GM18511 (cell line): ENCODE results near the gene CCDC24.

Source experiments
- ATAC-seq: cut with Tn5 transposase; IDR thresholded peaks from one replicate; pipeline ENCODE4 v1.9.1; 2021; ENCODE audit warnings: mild to moderate bottlenecking, moderate library complexity; ENCODE audit not compliant: unreplicated experiment

The CCDC24 gene

DNA sequence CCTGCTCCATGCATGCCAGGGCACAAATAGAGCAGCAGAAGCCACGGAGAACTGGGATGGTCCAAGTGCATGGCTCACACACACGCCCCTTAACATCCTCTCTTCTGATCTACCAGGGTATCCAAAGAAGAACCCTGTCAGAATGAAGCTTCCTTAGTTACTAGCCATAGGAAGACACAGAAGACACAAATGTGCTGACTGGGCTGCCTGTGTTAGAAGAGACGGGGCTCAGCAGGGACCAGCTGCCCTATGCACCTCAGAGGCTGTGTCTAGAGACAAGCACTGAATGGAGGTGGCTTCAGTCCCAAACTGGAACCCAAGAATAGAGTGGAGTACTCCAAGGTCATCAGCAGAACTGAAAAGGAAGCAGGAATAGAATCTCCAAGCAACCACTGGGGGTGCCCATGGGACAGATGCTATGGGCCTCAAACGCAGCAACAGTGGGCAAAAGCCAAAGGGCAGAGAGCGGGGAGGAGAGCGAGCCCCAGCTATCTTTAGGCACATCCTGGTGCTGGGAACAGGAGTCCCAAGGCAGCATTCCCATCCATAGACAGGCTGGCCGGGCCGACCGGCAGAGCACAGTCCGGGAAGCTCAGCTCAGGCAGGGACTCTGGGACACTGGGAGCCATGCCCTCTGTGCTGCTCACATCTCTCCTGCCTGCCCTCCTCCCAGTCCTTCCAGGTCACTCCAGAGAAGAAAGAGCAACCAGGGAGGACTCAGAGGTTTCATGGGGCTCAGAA is 30.4 kb downstream of the CCDC24 start:
- ATAC-seq: no peak

DNA sequence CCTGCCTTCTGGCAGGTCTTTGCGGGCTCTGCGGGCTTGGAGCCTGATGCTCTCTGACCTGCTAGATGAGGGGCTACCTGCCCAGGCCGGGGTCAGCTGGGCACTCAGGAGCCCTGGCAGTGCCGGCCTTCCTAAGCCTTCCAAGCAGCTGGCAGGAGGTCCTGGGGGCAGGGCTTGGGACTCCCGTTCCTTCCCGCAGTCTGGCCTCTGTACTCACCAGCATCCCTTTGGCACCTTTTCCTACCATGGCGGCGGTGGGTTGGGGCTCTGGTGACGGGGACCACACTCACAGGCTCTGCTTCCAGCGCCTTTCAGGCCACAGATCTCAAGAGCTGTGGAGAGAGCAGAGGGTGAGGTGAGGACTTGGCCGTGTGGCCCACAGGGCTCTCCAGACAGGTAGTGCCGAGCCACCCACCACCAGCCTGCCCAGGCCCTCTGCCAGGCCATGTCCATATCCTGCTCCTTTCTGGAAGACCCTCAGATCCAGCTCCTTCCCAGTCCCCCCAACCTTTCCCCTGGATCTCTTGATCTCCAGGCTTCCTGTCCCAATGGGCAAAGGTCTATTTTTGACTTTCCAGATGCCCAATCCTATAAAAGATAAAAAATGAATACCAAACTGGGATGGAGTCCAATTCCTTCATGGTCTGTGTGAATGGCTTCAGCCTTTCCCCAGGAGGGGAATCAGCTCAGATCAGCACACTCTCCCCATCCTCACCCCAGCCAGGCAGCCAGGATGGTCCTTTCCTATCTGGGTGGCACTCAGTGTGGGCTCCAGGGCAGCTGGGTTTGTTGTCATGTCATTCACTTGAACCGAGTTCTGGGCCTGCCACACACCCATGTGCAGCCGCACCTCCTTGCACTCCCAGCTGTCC is 32.9 kb downstream of the CCDC24 start:
- no peak for ATAC-seq

DNA sequence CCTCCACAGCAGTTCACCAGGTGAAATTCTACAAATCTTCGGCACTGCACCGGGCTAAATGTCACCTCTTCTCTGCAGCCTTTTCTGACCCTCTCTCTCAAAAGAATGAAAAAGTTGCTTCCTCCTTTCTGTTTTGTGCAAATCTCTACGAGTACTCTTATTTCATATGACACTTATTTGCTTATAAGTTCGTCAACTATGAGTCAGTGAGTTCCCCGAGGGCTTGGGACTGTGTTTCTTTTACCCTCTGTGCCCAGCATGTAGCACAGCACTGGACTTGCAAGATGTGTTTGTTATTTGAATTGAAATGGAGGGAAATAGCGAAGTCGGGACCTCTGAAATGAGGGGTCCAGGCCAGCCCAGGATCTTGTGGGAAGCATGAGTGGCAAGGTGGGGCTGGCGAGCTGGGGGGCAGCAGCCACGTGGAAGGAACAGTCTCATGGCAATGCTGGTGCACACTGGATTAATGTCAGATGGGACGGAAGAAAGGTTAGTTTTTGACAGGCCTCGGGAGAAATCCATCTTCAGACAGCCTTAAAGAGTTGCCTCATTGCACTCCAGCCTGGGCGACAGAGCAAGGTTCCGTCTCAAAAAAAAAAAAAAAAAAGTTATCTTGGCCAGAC is 33.6 kb downstream of the CCDC24 start:
- ATAC-seq: no peak

DNA sequence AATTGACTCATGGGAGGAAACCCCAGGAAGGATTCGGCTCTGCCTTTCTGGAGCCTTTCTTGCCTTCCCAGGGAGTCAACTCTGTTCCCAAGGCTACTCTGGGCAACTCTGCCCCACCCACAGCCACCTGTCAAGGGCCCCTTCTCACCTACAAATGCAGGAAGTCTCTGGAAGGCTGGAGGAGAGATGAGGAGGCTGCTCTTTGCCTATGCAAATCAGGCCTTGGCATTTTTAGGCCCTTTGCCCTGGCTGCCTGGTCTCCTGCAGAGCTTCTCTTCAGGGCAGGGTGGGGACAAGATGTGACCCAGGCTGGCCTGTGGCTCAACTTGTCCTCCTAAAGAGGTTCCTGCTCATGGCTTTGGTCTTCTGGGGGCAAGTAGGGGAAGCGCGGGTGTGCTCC is 34.4 kb downstream of the CCDC24 start:
- no peak for ATAC-seq

DNA sequence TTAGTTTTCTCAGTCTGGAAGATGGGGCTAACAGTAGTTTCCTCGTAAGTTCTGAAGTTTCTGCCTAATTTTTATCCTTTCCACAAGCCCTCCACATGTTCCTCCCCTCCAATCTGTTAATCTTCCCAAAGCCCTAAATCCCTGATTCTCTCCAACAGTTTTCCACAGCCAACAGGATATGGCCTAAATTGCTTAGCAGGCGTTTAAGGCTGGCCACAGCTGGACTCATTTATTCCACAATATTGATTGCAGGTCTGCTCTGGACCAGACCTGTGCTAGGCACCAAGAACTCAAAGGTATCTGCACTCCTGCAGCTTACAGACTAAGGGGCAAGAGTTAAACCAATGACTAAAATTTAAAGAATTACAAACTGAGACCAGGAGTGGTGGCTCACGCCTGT is 35.9 kb downstream of the CCDC24 start:
- no peak for ATAC-seq

DNA sequence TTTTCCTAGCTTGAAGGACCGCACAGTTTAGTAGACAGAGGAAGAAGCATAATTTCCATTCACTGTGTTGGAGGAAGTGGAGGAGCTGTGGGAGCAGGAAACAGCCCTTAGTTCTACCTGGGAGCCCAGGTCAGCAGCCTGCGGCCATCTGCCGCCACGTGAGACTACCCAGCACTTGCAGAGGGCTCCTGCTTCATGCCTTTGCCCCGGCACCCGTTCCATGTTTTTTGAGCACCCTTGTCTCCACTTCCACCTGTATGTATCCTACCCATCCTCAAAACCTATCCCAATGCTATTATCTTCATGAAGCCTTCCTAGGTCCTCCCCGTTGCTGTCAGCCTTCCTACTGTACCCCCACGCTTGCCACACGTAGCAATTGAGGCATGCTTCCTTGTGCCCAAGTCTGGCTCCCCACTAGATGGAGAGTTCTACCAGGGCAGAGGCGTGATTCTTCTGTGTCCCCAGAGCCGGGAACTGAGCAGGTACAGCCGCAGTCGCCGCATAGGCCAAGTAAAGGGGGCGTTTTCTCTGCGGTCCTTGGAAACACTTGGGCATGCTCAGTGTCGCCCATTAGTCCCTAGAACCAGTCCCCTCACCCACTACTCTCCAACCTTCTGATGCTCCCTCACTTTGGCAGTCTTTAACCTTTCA is 38.0 kb downstream of the CCDC24 start:
- ATAC-seq: peak; percentile 34

DNA sequence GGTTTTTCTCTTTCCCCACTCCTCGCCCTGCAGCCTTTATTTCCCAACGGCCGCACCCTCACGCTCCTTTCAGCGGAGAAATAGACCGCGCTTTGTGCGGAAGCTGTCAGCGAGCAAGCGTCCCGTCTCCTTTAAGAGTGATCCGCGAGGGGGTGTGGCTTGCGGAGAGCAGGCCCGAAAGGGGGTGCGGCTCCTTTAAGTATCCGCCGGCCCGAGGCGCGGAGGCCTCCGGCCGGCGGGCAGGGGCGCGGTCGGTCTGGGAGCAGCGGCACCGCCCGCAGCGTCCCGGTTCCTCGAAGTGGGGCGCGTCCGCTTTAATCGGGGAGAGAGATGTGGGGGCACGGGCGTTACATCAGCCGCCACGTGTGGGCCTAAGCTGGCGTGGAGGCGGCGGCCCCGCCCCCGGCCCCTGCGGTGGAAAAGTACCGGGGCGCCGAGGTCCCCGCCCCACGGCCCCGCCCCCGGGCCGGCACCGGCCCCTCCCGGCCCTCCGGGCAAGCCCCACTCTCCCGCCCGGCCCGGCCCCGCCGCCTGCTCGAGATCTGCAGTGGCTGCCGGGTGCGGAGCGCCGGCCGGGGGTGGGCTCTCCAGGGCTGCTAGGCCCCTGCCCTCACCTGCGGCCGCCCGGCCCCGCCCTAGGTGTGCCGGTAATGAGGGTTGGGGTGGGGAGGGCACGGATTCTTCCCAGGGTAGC is 38.7 kb downstream of the CCDC24 start:
- peak; percentile 82 for ATAC-seq

DNA sequence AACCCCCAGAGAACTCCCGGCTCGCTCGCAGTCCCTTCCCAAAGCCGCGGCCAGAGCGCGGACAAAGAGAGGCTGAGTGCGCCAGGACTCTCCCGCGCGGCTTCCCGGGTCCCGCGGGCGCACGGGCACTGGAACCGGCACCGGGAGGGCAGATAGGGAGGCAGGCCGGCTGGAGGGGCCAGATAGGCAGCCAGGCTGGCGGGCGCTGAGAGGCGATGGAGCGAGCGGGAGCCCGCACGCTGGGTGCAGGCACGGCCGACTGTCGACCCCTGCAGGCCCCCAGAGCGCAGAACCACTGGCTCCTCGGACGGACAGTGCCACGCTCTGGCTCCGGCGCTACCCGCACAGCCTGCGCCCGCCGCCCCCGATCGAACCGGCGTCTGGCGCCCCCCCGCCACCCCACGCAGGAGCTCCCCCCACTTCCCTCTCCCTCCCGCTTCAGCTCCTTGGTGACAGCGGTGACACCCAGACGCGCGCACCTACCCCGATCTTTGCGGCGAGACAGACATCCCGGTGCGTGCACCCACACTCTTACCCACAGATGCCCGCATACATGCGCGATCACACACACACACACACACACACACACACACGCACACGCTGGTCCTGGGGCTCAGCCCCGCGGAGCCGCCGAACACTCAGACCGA is 39.3 kb downstream of the CCDC24 start:
- peak; percentile 23 for ATAC-seq

DNA sequence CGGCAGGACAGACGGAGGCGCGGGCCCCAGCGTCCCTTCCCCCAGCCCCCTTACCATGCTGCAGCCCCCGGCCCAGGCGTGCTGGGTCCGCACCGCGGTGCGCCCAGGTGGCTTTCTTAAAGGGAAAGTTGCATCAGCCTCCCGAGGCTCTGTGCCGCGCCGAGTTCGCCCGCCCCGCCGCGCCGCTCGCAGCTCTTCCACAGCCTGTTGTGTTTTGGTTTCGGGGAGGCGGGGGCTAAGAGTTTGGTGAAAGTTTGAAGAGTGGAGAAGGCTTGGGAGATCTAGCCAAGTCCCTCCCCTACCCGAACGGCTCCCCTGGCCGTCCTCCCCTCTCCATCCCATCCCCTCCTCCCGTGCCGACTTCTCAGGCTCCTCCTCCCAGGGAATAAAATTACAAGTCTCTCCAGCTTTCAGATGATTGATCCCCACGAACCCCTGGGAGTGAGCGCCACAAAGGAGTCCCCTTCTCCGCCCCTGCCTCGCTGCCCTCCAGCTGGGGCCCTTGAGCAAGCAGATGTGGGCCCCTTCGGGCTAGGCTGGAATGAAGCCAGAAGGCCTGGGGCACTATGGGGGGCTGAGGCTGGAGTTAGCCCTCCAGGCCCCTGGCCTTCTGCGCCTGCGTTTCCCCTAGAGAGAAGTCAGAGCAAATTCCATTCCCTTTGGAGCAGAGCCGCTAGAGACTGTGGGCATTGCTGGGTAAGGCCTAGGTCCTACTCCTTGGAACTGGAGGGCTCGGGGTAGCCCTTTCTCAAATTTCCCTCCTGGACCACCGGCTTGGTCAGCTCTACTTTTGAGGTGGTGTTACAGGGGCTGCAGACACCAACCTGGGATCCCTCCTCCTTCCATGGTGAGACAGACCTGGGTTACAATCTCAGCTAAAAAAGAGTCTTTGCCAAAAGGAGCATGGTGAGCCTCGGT is 40.1 kb downstream of the CCDC24 start, which contains the start of gene SLC6A9:
Gene SLC6A9, minus strand, starts transcription at position 211 of the 918 bp plus-strand sequence. CDS start 7,185 bp downstream, outside the sequence.
- ATAC-seq: no peak

DNA sequence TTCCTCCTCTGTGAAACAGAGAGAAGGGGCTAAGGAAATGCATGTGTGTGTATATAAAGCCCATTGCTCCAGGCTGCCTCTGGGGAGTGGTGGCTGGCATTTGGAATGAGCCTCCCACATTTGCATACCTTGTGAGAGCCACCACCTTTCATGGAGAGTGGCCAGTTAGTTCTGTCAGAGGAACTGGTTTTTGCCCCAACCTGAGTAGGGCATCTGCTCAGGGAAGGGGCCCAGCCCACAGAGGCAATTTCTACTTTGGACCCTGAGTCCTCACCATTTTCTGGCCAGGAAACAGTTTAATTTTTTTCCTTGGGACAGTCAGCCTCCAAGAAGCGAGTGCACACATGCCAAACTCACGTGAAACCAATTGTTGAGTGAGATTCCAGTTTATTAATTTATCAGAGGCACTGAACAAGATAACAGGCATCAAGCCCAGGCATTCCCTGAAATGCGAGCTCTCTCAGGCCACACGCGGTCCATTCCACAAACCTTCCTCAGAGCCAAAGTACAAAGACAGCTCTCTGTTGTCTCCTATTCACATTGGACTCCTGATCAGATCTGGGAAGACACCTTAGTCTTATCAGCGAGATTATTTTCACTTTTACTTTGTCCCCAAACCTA is 40.9 kb downstream of the CCDC24 start:
- ATAC-seq: no peak

DNA sequence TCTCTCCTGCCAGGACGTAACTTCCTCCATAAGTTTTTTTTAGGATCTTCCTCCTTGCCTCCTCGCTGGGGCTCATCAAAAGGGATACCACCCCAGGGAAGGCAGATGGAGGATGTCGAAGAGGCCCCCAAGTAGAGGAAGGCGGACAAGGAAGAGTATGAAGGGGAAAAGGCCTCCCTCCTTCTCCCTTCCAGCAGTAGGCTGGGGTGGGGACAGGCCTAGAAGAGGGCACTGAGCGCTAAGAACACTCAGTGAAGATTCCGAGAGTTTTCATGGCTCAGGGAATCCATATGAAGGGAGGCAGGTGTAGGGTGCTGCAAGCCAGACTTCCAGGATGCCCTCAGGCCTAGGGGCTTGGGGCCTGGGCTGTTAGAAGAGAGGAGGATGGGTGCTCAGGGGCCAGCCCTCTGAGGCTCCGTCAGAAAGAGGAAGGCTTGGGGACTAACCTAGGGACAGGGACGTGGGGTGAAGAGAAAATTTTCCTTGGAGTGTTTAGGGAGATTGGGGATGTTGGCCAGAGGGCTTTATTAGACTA is 41.7 kb downstream of the CCDC24 start:
- ATAC-seq: no peak

DNA sequence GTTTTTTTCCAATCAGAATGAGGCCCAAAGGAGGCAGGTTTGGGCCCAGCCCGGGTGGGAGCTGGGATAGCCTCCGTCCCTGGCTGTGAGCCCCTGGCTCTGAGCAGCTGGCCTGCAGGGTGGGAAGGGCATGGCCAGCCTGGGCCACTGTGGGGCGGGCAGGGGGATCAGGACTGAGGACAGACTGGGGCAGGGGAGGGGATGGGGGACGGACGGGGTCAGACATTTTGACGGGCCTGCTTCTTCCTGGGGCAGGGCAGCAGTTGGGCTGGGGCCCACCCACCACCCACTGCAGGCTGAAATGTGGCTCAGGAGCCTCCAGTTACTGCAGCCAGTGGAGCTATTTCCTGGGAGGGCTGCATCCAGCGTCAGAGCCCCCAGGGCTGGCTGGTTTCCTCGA is 42.4 kb downstream of the CCDC24 start:
- no peak for ATAC-seq

DNA sequence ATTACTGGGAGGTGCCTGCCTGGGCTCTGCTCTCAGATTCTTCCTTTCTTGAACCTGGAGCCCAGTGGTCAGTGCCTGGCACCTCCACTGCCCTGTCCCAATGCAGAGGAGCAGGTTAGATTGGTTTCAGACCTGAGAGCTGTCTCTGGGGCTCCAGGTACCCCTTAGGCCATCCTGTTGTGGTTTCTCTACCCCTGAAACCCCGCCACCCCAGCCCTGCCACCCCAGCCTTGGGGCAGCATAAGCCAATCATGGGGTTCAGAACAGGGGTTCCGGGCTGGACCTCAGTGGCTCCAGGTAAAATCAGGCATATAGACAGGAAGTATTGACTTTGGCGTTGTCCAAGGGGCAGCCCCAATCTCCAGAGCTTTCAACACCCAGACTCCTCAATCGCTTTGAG is 43.0 kb downstream of the CCDC24 start:
- ATAC-seq: no peak

DNA sequence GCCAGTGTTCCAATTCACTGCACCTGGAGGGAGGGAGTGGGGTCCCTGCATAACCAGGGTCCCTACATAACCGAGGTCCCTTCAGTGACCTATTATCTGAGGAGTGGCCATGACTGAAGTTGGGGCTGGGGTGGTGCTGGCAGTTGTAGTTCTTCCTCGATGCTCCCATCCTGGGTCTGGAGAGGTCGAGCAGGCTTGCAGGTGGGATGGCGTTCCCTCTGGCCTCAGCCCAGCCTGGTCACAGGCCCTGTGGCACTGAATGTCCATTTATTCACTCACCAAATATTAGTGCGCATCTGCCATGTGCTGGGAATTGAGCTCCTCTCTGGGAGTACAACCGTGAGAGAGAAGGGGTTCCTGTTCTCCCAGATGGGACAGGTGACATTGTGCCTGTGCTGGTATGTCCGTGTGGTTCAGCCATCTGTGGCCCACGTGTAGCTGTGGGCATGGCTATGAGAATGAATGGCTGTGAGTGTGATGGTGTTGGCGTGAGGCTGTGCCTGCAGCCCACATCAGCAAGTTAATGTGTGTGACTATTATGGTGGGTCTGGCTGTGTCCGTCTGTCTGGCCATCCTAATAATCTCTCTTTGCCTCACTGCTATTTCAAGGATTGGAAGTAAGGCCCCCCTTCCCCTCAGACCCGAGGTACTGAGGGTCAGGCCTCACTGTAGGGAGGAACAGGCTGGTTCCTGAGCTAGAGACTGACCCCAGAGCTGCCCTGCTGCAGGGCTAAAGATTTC is 43.7 kb downstream of the CCDC24 start:
- ATAC-seq: no peak

DNA sequence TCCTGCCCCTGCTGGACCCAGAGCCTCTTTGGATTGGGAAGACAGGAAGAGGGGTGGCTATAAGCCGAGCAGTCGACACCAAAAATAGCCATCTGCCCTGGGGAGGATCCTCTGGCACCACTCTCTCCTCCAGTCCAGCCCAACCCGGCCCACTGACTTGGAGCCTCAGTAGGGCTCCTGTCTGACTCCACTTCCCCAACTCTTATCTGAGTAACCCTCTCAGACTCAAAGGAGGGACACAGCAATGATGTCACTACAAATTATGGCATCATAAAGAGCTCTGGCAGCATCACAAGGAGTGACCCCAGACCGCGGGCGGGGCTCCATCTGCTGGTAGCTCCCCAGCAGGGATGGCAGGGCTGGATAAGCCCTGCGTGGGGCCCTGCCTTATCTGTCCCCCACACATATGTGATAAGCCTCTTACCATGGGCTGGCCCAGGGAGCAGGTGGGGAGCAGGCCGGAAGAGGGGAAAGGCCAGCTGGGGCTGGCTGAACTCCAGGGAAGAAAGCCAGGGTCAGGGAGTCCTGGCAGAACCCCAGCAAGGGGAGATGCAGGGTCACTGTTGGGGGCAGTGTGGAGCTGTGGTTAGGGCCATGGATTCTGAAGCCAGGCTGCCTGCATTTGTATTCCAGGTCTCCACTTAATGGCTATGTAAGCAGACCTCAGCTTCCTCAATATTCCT is 44.5 kb downstream of the CCDC24 start:
- no peak for ATAC-seq

DNA sequence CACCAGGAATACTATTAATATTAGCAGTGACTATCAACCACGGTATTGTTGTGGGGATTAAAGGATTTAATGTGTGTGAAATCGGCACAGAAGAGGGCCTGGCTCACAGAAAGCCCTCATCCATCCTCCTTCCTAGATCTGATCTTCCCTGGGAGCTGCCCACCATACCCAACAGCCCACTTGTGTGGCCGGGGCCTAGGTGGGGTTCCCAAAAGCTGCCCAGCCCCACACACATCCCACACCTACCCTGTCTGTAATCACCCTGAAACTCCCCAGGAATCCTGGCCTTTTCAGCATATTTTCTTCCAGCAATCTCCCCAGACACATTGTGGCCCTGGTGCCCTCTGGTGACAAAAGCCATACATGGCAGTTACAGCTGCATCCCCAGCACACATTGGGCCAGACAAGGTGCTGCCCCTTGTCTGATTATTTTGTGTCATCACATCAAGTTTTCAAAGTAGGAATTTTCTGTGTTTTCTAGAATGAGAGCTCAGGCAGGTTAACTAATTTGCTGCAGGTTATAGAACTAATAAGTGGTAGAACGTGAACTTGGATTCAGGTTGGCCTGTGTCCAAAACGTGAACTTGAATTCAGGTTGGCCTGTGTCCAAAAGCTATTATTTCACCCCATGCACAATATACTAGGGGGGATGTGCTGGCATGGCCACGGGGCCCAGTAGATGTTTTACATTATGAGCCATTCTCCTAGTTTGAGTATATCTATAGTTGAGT is 45.2 kb downstream of the CCDC24 start:
- ATAC-seq: no peak
